Esophagus squamous epithelium (tissue), 5 donors: ENCODE measurements around the gene GPR87. TPM values are rescaled to one million over a fixed set of nuclear protein-coding genes. Genes with fewer than 3 reads are reported as not detected.

Source experiments
- DNase-seq: peaks from one replicate; lab custom pipeline; 2025; lab: John Stamatoyannopoulos, UW
- H3K27ac ChIP-seq, 4 donors: fragments of 200-600 bp; sonication (generic); one replicate each; pipeline ENCODE4 v1.5.1; 2016 to 2019; ENCODE audit warnings: mild to moderate bottlenecking in 1 of 4
- H3K27me3 ChIP-seq, 4 donors: fragments of 200-600 bp; sonication (generic); 1 replicate in 3 of 4; 2 replicates in 1 of 4; pipeline versions ENCODE4 v1.5.1 to v1.6.0; 2017 to 2021; ENCODE audit warnings: antibody characterized with exemption in 1 of 4
- H3K36me3 ChIP-seq, 3 donors: fragments of 200-600 bp; sonication (generic); one replicate each; pipeline ENCODE4 v1.5.1; 2016 to 2019
- H3K4me1 ChIP-seq, 3 donors: fragments of 200-600 bp; sonication (generic); one replicate each; pipeline ENCODE4 v1.5.1; 2017 to 2019
- H3K4me3 ChIP-seq, 4 donors: fragments of 200-600 bp; sonication (generic); 1 replicate in 3 of 4; 2 replicates in 1 of 4; pipeline ENCODE4 v1.5.1; 2016 to 2019; ENCODE audit warnings: mild to moderate bottlenecking in 2 of 4, moderate library complexity in 1 of 4
- H3K9me3 ChIP-seq, 3 donors: fragments of 200-600 bp; sonication (generic); one replicate each; pipeline ENCODE4 v1.5.1; 2016 to 2019
- CTCF ChIP-seq, 6 experiments: fragments of 450-650 bp in 4 of 6; fragments of 200-600 bp in 2 of 6; sonication (generic) in 2 of 6; IDR thresholded peaks; one replicate each; pipeline ENCODE4 v1.5.1; 2016 to 2019; ENCODE audit warnings: antibody characterized with exemption in 6 of 6, mild to moderate bottlenecking in 4 of 6, moderate library complexity in 4 of 6
- POLR2A ChIP-seq, 4 donors: fragments of 450-650 bp; IDR thresholded peaks; one replicate each; pipeline ENCODE4 v1.6.1; 2017; ENCODE audit warnings: antibody characterized with exemption in 4 of 4, mild to moderate bottlenecking in 4 of 4, moderate library complexity in 3 of 4
- WGBS, 2 donors: methylation state at CpG; one replicate each; pipeline ENCODE4 v1.1.5; 2018; 5-methylcytosine and 5-hydroxymethylcytosine counted together
- intact Hi-C: fragments of 100-400 bp; cut with DNase I; formaldehyde crosslinking; loops from one replicate; pipeline ENCODE4 v1.15.0; 2022
- total RNA-seq, 4 donors: library from RNA; depleted of rRNA; stranded (reverse); fragments of >200 nt; gene quantifications; one replicate each; pipeline ENCODE4 v1.1.0, GENCODE V29; 2016
- donor health status: DM: yes; HTN: yes; CAD: no.

Gene GPR87
- total RNA-seq, 4 donors from 2014 or later: 37.8 to 55.1 (median 46.0) TPM

- 77 to 79% methylated on average over 5 of the region's 5 CpGs for WGBS, 2 donors
- Histone ChIP-seq H3K4me3 (no peak overlapping the region), H3K36me3 (no peaks in the 10 kb centered on the region), H3K4me1 (peaks cover 0 to 12% (median 4%) of the 10 kb centered on the region in 3 donors), H3K27ac (peak overlapping the region; percentile 9 to 83 (median 74)), H3K27me3 (no peaks in the 10 kb centered on the region), H3K9me3 (no peaks in the 10 kb centered on the region)
- TF ChIP-seq CTCF (IDR thresholded peaks at IDR 0.05) (no peak), POLR2A (IDR thresholded peaks at IDR 0.05) (no peak)
- intact Hi-C loops: no loop called here
- no peak for DNase-seq
These were observed 51.5 kb downstream of the GPR87 start for GRCh38 chr3:151265166-151265565.

- no peak for DNase-seq
- WGBS, 2 donors: 73 to 88% methylated on average over 1 of the region's 1 CpG
- peaks cover 0 to 12% (median 4%) of the 10 kb centered on the region in 3 donors for H3K4me1 ChIP-seq
- TF ChIP-seq CTCF (IDR thresholded peaks at IDR 0.05) (no peak), POLR2A (IDR thresholded peaks at IDR 0.05) (no peak)
- no peaks in the 10 kb centered on the region for H3K36me3 ChIP-seq
- H3K9me3 ChIP-seq: no peaks in the 10 kb centered on the region
- intact Hi-C loops: no loop called here
- H3K27ac ChIP-seq: peak overlapping the region; percentile 9 to 83 (median 74)
- H3K4me3 ChIP-seq: no peak overlapping the region
- H3K27me3 ChIP-seq: no peaks in the 10 kb centered on the region
These were observed 52.0 kb downstream of the GPR87 start for GRCh38 chr3:151264605-151265004.

- peaks cover 0 to 1% (median 0%) of the 10 kb centered on the region in 3 donors for H3K4me1 ChIP-seq
- intact Hi-C loops: no loop called here
- H3K4me3 ChIP-seq: no peak overlapping the region
- TF ChIP-seq POLR2A (IDR thresholded peaks at IDR 0.05): no peak
- TF ChIP-seq CTCF (IDR thresholded peaks at IDR 0.05): no peak
- no peaks in the 10 kb centered on the region for H3K9me3 ChIP-seq
- no peaks in the 10 kb centered on the region for H3K36me3 ChIP-seq
- WGBS, 2 donors: 74 to 85% methylated on average over 8 of the region's 8 CpGs
- peak overlapping the region in 3 of 4 donors; percentile 75 to 81 (median 78) for H3K27ac ChIP-seq
- no peak for DNase-seq
- no peaks in the 10 kb centered on the region for H3K27me3 ChIP-seq
These were observed 53.6 kb downstream of the GPR87 start for GRCh38 chr3:151262871-151263525.

GRCh38 chr3:151259664-151260063 is 57.0 kb downstream of the GPR87 start:
- peak overlapping the region in 3 of 4 donors; percentile 75 to 79 (median 78) for H3K27ac ChIP-seq

GRCh38 chr3:151256749-151257148 is 59.9 kb downstream of the GPR87 start:
- no peaks in the 10 kb centered on the region for H3K27me3 ChIP-seq
- H3K27ac ChIP-seq: peak overlapping the region in 3 of 4 donors; percentile 68 to 78 (median 75)
- H3K4me3 ChIP-seq: no peak overlapping the region
- no peaks in the 10 kb centered on the region for H3K36me3 ChIP-seq
- peaks cover 0 to 14% (median 0%) of the 10 kb centered on the region in 3 donors for H3K4me1 ChIP-seq
- TF ChIP-seq POLR2A (IDR thresholded peaks at IDR 0.05) (no peak), CTCF (IDR thresholded peaks at IDR 0.05) (no peak)
- no peaks in the 10 kb centered on the region for H3K9me3 ChIP-seq
- intact Hi-C loops: no loop called here
- 62 to 73% methylated on average over 1 of the region's 1 CpG for WGBS, 2 donors
- no peak for DNase-seq

More at GRCh38 chr3:151259664-151260063, 57.0 kb downstream of the GPR87 start:
- H3K4me1 ChIP-seq: peaks cover 0 to 10% (median 0%) of the 10 kb centered on the region in 3 donors
- TF ChIP-seq POLR2A (IDR thresholded peaks at IDR 0.05): no peak
- H3K27me3 ChIP-seq: no peaks in the 10 kb centered on the region
- intact Hi-C loops: no loop called here
- no peak for DNase-seq
- no peaks in the 10 kb centered on the region for H3K36me3 ChIP-seq
- no peaks in the 10 kb centered on the region for H3K9me3 ChIP-seq
- H3K4me3 ChIP-seq: no peak overlapping the region
- WGBS, 2 donors: 54 to 57% methylated on average over 3 of the region's 3 CpGs
